GM12873 (cell line): ENCODE data around the gene IRF2.

ENCODE experiments used
- TF ChIP-seq, protein P1 (sequence below): IDR thresholded peaks from 2 replicates; pipeline ENCODE4 v1.5.1; 2012; ENCODE audit warnings: low read depth, mild to moderate bottlenecking, moderate library complexity, low read length, control low read depth; ENCODE audit not compliant: insufficient read depth; ENCODE audit errors: missing control alignments

The IRF2 gene

DNA sequence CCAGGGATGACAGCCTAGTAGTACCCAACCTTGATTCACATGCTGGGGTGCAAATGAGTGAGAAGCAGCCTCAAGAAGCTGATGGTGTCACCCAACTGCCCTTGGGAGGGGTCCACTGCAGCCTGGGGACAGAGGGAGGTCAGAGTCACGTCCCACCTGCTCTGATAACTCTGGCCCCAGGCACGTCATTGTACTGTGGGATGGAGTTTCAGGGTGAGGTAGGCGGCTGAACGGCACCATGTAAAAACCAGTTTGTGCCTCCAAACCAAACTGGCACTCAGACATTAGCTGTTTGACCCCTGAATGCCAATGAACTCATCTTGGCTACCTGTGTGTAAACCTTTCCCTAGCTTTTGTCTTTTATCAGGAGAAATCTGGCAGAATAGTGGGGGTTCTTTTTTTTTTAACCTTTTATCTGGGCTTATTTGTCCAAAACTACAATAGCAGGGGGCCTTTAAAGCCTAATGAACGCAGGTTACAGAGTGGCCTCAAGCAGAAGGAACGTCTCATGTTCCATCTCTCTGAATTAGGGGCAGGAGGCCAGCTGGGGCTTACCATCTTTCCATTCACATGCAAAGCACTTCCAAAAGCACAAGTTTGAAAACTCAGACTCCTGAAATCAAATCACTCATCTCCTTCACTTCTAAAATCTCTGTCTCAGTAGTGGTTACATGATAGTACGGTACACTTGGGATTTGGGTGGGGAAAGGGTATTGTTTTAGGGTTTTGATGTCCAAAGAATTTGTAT lies 89.4 kb downstream of the IRF2 start:
- TF ChIP-seq, protein P1, sequence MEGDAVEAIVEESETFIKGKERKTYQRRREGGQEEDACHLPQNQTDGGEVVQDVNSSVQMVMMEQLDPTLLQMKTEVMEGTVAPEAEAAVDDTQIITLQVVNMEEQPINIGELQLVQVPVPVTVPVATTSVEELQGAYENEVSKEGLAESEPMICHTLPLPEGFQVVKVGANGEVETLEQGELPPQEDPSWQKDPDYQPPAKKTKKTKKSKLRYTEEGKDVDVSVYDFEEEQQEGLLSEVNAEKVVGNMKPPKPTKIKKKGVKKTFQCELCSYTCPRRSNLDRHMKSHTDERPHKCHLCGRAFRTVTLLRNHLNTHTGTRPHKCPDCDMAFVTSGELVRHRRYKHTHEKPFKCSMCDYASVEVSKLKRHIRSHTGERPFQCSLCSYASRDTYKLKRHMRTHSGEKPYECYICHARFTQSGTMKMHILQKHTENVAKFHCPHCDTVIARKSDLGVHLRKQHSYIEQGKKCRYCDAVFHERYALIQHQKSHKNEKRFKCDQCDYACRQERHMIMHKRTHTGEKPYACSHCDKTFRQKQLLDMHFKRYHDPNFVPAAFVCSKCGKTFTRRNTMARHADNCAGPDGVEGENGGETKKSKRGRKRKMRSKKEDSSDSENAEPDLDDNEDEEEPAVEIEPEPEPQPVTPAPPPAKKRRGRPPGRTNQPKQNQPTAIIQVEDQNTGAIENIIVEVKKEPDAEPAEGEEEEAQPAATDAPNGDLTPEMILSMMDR = no peak

DNA sequence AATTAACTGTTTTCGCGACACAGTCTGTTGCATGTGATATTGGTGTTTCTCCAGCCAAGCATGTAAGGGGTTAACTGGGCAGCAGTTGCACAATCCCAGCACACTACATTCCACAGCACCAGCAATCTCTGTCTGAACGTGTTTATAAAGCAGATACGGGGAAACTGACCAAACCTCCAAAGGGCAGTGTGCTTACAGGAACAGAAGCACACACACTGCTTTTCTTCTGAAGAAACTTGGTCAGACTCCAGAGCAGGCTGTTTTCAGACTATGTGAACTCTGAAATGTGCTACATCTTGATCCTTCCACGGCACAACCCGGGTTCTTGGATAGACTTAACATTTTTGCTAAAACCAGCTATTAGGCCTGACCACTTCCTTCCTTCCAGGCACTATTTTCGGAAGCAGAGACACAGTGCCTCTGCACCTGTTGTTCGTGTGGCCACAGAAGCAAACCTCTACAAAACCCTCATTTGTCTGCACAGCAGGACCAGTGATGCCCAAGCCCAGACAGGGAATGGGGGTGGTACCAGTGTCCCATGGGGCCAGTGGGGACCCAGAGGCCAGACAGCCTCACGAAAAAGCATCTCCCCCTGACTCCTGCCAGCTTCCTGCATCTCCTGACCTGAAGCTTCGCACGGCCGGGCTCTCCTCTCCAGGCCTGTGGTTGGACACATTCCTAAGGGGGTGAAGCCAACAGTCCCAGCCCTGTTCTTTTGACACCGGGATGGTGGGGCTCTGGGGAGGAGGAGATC lies 90.1 kb downstream of the IRF2 start:
- TF ChIP-seq, protein P1 = no peak

DNA sequence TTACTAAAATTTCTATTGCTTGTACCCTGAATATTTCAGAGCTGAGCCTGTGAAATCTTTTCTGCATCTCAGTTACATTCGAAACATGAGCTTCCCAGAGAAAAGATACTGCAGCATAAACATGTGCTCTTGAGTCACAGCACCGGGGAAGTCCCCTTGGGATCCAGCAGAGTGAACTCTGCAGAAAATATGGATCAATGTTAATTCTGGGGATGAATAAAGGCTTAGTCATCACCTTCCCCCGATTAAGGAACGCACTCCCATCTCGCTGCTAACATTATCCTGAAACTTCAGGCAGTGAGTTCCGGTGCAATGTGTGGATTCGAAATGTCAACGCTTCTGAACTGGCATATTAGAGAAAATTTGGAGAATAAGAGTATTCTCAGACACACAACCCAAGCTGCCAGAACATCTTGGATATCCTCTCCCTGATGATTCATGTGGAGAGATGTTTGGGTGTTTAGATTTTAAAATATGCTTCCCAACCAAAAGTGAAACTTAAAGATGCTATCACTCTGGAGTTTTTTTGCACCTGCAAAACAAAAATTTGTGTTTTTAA lies 90.8 kb downstream of the IRF2 start:
- TF ChIP-seq, protein P1 = no peak

DNA sequence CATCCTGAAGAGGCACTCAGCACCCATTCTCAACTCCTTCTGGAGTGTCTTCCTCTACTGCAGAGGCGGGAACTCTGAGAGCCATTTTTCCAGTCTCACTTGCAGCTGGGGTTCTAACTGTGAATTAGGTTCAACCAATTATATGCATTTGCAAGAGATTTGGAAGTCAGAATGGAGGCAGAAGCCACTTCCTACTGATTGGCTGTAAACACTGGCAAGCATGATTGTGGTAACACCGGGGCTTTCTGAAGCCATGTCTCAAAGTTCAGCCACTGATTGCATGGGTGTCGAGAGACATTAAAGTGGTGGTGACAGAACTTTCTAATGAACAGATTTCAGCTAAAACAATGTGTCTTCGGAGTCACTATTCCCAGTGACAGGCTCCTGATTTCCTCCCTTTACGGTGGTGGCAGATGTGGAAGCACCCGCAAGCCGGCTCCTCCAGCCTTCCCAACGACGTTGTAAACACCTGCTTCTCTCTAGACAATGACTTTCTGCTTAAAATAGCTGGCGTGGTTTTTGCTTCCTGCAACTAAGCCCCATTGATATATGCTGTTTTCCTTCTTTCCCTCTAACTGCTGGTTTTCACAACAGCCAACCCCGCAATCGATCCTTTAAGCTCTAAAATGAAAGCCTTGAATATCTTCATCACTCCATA lies 92.0 kb downstream of the IRF2 start:
- TF ChIP-seq, protein P1 = no peak

DNA sequence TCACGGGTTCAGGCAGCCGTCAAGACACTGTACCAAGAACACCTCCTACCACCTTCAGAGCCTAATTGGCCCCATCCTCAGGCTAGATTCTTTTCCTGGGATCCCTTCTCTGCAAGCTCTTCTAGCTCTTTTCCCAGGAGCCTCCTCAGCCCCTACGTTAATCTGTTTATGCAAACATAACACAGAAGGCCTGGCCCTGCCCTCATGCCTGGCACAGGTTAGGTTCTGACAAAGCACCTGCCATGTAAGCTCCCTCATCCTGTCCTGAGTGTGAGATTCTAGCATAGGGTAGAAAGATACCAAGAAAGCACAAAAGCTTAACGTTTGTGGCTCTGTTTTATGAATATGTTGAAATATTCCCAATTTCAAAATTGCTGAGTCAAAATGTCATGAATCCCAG lies 93.6 kb downstream of the IRF2 start:
- TF ChIP-seq, protein P1 = no peak

DNA sequence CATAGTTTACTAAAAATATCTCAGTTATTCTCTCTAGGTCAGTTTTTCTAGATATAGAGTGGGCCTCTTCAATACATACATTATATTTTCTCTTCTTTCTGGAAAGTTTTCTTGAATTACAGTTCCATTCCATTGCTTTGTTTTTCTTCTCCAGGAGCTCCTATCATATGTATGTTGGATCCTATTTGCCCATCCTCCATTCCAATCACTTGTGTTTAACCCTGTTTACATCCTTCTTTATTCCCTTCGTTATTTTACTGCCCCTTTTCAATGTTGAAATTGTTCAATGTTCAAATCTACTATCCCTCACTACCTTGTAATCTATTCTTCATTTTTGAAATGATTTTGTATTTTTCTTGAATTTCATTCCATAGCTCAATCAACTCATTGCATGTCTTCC lies 97.4 kb downstream of the IRF2 start:
- TF ChIP-seq, protein P1 = no peak

DNA sequence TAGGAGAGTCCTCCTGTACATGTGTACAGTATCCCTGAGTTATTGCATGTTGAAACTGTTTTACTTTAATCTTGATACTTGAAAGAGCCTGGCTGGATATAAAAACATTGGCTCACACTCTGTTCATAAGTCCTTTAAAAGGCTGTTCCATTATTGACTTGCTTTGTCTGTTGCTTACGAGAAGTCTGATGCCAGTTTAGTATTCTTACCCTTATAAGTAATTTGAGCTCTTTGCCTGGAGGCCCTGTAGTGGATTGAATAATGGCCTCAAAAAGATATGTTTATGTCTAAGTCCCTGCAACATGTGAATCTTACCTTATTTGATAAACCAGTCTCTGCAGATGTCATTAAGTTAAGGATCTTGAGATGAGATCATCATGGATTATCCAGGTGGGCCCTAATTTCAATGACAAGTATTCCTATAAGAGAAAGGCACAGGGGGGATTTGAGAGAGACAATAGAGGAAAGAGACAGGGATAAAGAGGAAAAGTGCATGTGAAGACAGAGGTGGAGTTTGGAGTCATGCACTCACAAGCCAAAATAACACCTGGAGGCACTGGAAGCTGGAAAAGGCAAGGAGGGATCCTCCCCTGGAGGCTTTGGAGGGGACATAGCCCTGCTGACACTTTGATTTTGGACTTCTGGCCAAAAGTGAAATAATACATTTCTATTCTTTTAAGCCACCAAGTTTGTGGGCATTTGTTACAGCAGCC lies 98.1 kb downstream of the IRF2 start:
- TF ChIP-seq, protein P1 = no peak
